Fibroblast of lung (primary cell): ENCODE measurements around the gene ETS1.

Source experiments
- EZH2 ChIP-seq: IDR thresholded peaks from 2 replicates; pipeline ENCODE4 v1.5.1; 2012; ENCODE audit warnings: low read length, control low read depth, mild to moderate bottlenecking; ENCODE audit errors: missing control alignments
- TF ChIP-seq, protein P1 (sequence below), 2 donors: IDR thresholded peaks in 1 of 2; conservative IDR thresholded peaks in 1 of 2; 1 replicate in 1 of 2; 2 replicates in 1 of 2; pipeline ENCODE4 v1.5.1; 2011 to 2012; ENCODE audit warnings: low read length in 2 of 2, control low read depth in 1 of 2, inconsistent platforms in 1 of 2, low read depth in 1 of 2, mild to moderate bottlenecking in 1 of 2

DNA sequence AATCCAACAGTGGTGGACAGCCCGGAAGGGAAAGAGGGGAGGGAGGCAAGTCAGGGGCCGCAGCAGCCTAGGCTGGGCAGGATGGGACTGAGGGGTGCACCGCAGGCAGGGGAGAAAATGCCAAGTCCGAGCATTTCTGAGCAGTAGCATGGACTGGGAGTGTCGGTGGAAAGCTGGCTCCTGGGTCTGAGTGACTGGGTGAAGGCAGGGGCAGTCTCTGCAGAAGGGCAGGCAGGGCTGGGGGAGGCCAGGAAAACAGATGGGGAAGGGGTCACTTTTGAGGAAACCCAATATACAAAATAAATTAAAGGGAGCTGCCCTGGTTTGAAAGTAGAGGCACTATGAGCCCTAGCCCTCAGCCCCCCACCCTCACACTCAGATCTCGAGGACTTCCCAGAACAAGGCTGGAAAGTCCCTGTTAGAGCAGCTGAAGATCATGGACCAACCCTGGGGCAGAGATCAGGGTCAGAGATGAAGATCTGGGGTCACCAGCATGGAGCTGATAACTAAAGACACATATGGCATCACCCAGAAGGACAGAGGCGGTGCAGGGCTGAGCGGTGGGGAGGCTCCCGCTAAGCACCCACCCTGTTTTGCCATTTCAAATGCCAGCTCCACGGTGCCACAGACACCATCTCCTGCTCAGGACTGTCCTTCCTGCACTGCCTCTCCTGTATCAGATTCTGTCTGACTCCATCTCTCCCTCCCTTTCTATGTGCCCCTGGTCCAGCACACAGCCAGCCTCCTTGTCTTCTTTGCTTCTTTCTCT is 32.4 kb upstream of the ETS1 start:
- TF ChIP-seq, protein P1, sequence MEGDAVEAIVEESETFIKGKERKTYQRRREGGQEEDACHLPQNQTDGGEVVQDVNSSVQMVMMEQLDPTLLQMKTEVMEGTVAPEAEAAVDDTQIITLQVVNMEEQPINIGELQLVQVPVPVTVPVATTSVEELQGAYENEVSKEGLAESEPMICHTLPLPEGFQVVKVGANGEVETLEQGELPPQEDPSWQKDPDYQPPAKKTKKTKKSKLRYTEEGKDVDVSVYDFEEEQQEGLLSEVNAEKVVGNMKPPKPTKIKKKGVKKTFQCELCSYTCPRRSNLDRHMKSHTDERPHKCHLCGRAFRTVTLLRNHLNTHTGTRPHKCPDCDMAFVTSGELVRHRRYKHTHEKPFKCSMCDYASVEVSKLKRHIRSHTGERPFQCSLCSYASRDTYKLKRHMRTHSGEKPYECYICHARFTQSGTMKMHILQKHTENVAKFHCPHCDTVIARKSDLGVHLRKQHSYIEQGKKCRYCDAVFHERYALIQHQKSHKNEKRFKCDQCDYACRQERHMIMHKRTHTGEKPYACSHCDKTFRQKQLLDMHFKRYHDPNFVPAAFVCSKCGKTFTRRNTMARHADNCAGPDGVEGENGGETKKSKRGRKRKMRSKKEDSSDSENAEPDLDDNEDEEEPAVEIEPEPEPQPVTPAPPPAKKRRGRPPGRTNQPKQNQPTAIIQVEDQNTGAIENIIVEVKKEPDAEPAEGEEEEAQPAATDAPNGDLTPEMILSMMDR (conservative IDR thresholded peaks at IDR 0.05 in 1 of 2, IDR thresholded peaks at IDR 0.05 in 1 of 2; ENCODE audit: low read depth in 1 of 2, low read length in 2 of 2), result no peak
- TF ChIP-seq EZH2, result no peak
